Stimulated activated CD4-positive, alpha-beta T cell treated with anti-CD3 and anti-CD28 coated beads, TNF-alpha, amount 100 ng/mL, for 24 hours (primary cell): ENCODE data around the gene GRN.
"Not testable (repeated sequence)": the region's sequence is repeated elsewhere in the genome, so short reads cannot be mapped to it uniquely, and the experiment has no call there.

Experiments
- DNase-seq, 3 experiments: peaks; one replicate each; pipeline ENCODE4 v3.0.0-alpha.2; 2020; ENCODE audit warnings: low read depth in 3 of 3

The GRN gene

DNA sequence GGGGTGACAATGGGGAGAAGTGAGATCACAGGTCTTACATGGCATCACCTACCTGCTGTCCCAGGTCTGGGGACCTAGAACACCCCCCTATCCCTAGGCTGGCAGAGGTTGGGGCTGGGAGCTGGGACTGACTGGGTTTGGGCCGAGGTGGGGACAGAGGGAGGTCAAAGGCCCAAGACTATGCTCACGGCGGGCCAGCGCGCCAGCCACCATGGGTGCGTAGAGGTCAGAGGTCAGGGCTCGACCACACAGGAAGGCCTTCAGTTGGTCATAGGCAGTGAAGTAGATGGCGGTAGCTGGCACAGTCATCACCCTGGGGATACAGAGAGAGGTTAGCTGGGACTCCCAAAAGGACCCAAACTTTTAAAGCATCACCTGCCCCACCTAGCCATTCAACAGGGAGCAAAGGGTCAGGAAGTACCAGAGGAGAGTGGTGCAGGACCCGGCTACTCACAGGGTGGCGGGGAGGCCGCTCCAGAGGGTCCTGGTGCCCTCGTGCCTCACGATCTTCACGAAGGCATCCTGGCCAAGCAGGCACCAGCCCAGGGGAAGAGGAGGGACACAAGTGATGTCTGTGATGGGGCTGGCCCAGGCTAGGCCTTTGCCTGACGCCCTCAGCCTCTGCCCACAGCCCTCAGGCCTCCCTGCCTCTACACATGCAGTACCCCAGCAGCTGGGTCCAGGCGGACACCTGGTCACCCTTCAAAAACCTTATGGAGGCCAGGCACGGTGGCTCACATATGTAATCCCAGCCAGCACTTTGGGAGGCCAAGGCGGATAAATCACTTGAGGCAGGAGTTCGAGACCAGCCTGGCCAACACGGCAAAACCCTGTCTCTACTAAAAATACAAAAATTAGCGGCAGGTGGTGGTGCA, 23.6 kb upstream of the GRN start:
- DNase-seq = no peak

DNA sequence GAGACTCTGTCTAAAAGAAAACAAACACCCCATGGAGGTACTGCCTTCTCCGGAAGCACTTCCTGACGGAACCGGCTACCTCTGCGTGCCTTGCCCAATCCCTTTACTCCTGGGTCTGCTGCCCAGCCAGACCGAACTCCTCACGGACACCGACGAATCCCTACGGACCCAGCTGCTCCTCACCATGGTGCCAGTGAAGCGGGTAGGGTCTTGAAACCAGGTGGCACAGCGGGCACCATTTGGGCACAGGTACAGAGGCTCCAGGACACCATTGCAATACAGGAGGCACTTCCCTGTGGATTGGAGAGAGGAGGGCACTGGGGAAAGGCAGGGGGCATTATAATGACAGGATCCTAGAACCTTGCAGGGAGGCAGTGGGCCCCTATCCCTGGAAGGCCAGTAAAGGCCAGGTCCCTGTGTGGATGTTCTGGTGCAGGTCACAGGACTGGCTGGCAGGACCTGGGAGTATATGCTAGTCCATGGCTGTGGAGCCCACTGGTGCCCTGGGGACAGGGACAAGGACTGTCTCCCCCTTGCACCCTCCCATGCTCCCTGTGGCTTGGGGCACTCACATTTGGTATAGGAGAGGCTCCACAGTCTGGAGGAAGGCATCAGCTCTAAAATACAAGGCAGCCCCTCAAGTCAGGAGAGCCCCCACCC, 22.7 kb upstream of the GRN start:
- DNase-seq = no peak

DNA sequence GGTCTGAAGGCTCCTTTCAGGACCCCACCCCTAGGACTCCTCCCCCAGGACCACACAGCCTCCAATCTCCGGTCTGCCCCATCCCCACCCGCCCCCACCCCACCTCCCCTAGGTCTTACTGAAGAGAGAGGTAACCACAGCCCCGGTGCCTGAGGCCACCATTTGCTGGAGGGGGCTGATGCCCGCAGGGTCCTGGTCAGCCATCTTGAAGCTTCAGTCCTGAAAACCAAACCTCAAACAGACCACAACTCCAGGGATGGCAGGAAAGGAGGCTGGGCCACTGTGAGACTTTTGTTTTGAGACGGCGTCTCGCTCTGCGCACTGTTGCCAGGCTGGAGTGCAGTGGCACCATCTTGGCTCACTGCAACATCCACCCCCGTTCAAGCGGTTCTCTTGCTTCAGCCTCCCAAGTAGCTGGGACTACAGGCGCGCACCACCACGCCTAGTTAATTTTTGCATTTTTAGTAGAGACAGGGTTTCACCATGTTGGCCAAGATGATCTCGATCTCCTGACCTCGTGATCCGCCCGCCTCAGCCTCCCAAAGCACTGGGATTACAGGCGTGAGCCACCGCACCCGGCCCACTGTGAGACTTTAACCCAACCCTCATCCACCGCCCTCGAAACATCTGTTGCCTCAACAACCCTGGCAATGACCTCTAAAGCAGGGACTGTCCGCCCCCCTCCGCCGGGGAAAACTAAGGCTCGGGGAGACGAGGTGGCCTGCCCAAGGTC, 21.6 kb upstream of the GRN start:
- no peak for DNase-seq

DNA sequence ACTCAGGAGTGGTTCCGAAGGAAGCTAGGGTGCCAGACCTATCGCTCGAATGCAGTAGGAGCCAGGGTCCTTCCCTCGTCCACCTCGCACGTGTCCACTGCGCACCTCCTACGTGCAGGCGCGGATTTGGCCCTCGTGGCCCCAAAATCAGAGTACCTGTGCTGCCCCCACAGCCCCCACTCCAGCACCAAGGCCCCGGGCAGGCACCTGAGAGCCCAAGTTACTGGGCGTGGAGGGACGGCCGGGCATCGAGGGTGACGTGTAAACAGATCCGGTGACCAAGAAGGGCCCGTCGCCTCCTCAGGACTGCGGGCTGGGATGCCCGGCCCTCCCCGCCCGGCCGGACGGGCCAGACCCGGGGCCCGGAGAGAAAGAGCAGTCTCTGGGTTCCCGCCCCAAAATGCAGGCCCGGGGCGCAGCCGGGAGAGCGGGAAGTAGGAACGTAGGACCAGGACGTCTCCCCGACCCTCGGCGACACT, 21.0 kb upstream of the GRN start:
- no peak for DNase-seq

DNA sequence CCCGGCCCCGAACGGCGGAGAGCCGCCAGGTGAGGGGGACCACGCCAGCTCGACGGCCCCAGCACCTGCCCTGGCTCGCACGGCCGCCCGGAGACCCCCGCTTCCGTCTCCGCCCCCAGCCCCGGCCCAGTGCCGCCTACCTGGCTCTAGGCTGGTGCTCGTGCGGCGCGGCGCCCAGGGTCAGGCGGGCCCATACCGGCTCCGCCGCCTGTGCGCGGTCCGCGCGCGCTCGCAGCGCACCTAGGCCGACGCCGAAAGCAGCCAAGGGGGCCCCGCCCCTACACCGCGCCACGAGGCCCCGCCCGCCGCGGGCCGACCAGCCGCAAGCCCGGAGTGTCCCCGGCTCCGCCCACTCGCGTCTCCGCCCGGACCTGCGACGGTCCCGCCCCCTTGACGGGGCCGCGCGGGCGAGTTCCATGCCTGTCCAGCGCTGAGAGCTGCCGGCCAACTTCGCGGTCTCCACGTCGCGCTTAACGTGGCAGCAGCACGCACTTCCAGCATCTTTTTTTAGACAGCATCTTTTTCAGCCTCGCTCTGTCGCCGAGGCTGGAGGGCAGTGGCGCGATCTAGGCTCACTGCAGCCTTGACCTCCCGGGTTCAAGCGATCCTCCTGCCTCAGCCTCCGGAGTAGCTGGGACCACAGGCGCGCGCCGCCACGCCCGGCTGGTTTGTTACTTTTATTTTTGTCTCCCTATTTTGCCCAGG, 20.4 kb upstream of the GRN start, which contains the start of gene SLC25A39:
Gene SLC25A39, minus strand, starts transcription at position 253 of the 705 bp plus-strand sequence. CDS start 1,261 bp downstream, outside the sequence.
- peak; percentile 91 to 95 (median 93) for DNase-seq

DNA sequence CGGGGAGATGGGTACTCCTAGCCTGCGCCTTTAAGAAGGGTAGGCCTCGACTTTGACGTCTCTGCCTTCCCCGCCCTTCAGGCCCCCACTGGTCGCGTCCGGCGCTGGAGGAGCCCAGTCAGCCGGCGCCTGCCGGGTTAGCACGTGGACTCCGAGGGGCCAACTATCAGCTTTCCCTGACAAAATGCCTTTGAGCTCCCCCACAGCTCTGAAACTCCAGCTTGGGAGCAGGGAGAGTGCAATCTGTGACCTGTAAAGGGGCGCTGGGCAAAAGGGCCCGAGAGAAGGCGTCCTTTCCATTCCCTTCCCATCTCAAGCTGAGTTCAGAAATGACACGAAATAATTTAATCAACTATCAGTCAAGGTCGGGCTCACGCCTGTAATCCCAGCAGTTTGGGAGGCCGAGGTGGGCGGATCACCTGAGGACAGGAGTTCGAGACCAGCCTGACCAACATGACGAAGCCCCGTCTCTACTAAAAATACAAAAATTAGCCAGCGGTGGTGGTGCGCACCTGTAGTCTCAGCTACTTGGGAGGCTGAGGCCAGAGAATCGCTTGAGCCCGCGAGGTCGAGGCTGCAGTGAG, 18.1 kb upstream of the GRN start:
- peak; percentile 82 to 90 (median 89) for DNase-seq

DNA sequence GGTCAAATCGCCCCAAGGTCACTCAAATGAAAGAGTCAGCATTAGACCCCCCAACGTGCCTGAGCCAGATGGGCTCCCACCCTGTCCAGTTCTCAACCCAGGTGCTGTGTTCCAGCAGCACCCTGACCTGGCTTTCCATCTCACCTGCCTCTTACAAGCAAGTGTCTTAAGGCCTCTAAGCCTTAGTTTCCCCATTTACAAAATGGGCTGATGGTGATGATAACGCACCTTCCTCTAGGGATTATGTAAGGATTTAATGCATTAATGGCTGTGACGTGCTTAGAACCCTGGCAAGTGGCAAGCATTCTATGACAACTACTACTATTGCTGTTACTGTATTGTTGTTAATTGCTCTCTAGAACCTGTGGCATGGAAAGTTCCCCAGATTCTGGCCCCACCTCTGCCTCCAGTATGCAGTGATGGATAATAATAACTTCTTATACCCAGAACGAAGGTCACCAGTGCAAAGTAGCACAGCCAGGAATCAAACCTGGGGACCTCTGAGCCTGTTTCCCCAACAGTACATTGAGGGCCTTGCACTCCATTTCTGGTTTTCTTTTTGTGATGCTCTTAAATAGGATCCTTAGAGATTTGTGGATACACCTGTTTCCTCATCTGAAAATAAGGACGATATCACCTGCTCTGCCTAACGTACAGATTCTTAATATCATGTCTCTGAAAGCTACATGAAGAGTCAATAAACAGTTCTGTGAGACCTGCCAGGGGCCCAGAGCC, 17.2 kb upstream of the GRN start:
- DNase-seq = no peak

DNA sequence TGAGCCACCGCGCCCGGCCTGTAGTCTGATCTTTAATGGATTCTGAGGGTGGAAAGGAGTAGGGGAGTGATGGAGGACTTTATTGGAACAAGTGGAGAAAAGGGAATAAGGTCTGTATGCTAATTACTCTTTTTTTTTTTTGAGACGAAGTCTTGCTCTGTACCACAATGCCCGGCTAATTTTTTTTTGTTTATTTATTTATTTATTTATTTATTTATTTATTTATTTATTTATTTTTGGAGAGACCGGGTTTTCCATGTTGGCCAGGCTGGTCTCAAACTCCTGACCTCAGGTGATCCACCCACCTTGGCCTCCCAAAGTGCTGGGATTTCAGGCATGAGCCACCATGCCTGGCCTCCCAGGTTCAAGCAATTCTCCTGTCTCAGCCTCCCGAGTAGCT, 15.6 kb upstream of the GRN start:
- not testable (repeated sequence) for DNase-seq

DNA sequence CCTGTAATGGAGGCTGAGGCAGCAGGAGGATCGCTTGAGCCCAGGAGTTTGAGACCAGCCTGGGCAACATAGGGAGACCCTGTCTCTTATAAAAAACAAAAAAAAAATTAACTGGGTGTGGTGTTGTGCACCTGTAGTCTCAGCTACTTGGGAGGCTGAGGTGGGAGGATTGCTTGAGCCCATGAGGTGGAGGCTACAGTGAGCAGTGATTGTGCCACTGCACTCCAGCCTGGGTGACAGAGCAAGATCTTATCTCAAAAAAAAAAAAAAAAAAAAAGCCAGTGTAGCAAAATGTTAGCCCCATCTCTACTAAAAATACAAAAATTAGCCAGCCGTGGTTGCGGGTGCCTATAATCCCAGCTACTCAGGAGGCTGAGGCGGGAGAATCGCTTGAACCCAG, 14.8 kb upstream of the GRN start:
- not testable (repeated sequence) for DNase-seq

DNA sequence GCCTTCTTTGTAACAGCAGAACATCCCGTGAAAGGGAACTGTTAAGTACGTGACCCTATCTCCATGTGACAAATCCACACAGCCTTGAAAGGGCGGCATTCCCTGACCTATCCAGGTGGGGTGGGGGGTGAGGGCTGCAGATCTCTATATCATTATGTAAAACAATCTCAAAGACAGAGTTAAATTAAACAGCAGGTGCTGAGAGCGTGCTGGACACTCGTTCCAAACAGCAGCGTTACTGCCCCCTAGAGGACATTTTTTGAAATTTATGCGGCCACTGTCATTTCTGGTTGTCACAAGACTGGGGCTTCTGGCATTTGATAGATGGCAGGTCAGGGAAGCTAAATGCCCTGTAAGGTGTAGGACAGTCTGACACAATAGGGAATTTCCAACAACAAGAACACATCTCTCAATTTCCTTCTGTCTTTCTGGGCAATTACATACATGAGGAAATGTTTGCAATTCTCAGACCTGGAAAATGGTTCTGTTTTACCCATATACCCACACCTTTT, 13.8 kb upstream of the GRN start:
- DNase-seq = peak in 2 of 3 experiments; percentile 57 to 62

DNA sequence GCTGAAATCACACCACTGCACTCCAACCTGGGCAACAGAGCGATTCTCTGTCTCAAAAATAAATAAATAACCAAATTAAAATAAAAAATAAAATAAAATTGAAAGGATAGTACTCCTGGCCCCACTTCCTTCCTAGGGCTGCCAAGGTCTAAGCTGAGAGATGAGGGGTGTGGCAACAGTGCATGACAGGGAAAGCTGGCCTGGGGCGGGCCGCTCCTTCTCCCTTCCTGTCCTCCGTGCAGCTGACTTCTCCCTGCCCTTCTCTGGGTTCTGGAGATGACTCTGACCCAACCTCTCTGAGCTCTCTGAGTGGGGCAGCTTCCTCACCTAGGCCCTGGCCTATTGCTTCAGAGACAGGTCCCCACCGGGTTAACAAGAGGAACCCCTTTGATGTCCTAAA, 11.7 kb upstream of the GRN start:
- no peak for DNase-seq

DNA sequence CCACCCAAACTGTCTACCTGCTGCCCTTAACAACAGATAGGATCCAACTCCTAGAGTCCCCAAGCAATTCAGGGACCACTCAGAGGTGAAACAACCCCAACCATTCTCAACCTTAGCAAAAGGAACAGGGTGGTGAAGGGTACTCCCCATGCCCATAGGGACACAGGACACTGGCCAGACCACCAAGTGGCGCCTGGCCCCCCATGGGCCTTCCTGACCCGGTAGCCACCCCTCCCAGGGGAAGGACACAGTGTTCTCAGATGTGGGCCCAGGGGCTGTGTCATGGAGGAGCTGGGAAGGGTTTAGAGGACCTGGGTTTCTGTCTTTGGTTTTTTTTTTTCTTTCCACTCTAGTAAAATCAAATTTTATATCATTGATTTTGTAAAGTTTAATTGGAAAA, 10.8 kb upstream of the GRN start:
- DNase-seq = no peak

DNA sequence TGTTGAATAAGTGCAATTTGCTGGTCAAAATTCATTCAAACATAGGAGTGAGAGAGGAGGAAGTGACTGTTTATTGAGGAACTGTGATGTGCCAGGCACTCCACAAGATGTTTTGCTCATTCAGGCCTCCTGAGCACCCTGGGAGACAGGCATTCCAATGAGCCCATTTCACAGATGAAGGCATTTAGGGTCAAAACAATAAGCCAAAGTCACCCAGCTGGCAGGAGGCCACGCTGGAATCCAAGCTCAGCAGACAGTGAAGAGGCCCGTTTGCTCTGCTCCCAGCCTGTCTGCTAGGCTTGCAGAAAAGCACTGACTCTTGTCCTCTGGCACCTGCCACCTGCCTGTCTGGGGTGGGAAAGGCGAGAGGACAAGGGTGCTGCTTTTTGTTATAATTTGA, 10.4 kb upstream of the GRN start:
- DNase-seq = no peak

DNA sequence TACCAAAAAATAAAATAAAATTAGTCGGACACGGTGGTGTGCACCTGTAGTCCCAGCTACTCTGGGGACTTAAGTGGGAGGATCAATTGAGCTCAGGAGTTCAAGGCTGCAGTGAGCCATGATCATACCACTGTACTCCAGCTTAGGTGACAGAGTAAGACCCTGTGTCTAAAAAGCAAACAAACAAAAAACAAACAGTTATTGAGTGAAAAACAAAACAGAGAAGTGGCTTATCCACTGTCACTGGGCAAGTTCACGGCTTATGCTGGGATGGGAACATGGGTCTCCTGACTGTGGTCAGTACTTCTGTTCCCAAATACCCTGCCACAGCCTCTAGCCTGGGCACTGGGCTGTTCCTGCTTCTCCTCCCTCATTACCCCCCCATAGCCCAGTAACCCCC, 9.5 kb upstream of the GRN start:
- no peak for DNase-seq

DNA sequence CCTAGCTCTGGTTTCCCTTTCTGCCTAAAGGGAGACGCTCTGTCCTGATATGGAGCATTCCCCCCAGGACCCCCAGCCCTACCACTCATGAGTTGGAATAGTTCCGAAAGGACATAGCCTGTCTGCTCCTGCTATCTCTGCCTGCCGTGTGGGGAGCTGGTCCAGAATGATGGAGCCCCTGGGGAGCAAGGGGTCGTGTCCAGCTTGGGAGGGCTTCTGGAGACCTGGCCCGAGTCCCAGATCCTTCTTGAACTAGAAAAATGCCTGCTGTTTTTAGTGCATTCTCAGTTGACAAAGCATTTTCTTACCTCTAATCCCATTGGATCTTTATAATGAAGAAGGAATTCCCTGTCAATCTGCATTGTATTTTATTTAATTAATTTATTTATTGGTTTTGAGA, 9.1 kb upstream of the GRN start:
- DNase-seq = no peak

DNA sequence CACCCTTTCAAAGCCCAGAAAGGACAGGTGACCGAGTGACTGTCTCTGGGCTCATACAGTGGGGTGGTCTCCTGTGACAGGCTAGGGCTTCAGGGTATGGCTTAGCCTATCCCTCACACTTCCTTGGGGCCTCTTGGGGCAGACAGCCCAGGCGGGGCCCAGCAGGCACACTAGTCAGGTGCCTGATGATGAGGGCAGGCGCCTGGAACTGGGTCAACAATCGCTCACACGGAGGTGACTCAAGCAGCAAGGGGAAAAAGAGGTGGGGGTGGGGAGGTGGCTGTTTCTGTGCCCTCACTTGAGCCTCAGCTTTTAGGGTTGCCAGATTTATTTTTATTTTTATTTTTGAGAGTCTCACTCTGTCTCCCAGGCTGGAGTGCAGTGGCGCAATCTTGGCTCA, 6.4 kb upstream of the GRN start:
- DNase-seq = no peak

DNA sequence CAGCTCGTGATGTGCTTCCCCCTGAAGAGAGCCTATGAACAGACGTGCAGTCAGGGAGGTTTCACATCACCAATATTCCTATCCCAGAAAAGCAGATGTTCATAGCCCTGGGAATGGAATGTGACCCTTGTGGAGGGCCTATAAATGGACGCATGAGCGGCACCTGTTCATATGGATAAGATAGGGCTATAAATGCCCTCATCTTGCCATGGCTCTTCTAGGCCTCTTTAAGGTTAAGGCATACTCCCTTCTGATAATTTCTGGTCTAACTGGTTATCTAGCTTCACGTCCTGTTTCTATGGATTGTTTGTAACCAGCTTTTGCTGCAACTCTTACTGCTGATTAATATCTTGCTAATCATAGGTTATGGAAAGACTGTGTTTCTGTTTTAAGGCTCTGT, 4.5 kb upstream of the GRN start:
- DNase-seq = not testable (repeated sequence)

DNA sequence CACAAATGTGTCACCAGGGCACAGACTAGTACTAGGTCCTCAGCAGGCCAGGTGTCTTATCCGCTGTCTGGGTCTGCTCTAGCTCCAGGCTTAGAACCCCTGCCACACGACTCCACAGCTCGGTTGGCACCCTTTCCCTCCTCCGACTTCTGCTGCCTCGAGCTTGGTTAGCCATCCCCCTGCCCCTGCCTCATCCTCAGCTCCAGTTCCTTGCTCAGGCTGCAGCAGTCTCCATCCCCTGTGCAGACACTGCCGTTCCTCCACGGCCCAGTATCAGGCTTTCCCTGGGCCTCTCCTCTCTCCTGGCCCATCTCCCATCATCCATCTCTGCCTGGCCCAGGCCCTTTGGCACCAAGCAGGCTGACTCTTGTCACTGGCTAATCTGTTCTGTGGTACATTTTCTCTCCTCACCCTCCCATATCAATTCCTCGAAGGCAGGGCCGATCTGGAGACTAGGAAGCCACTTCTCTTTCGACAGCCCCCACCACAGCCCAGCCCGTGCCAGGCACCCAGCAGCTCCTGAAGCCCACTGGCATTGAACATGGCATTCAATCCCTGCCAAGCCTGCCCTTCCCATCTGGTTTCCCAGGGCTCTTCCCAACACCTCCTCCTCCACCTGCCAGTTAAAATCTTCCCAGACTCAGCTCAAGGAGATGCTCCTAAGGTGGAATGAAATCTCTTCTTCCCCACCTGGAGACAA, 1.4 kb upstream of the GRN start:
- DNase-seq = no peak

DNA sequence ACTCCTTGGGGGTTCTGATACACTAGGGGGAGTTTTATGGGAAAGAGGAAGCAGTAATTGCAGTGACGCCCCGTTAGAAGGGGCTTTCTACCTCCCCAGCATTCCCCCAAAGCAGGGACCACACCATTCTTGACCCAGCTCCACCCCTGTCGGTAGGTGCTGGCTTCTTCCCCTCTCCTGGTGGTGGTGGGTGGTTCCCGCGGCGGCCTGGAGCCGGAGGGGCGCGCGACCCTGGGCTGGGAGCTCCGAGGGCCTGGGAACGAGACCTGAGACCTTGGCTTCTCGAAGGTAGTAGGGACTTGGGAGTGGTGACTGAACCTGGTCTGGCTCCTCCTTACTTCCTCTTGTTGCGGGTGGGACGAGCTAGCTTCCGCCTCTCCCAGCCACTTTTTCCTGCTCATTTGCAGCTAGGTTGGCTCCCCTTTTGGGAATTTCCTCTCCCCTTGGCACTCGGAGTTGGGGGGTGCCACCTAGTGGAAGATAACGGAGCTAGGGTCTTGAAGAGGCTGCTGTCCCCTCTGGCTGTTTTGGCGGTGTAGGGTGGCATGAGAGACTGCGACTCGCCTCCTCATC, 438 bp downstream of the GRN start:
- peak in 1 of 3 experiments; percentile 34 for DNase-seq
